ENCODE data around the gene FSTL3. TPM values are rescaled to one million over a fixed set of nuclear protein-coding genes. Genes with fewer than 3 reads are reported as not detected.
A peak's percentile ranks its signal among the peaks of the same experiment; 100 is the strongest.

Gene FSTL3
- total RNA-seq, 4 donors from 2014 or later = 4.4 to 43.3 (median 17.7) TPM

GRCh38 chr19:718251-718951 lies 42.2 kb downstream of the FSTL3 start:
- Histone ChIP-seq H3K4me1 (peaks cover 12 to 35% (median 15%) of the 10 kb centered on the region in 3 donors), H3K4me3 (peak overlapping the region in 2 of 4 donors; percentile 18 to 43), H3K27me3 (peaks cover 0 to 30% (median 1%) of the 10 kb centered on the region in 4 donors), H3K9me3 (peaks cover 0 to 9% (median 0%) of the 10 kb centered on the region in 3 donors), H3K36me3 (no peaks in the 10 kb centered on the region), H3K27ac (peak overlapping the region; percentile 14 to 87 (median 70))
- intact Hi-C loops (cut with DNase I) = no loop called here
- TF ChIP-seq POLR2A (IDR thresholded peaks at IDR 0.05) (no peak), CTCF (IDR thresholded peaks at IDR 0.05) (no peak)
- no peak for DNase-seq
- 66 to 82% methylated on average over 8 to 12 of the region's 23 CpGs for WGBS, 2 donors

GRCh38 chr19:718991-719512 lies 42.9 kb downstream of the FSTL3 start:
- H3K27ac ChIP-seq = peak overlapping the region; percentile 14 to 87 (median 70)
- H3K27me3 ChIP-seq = peaks cover 0 to 30% (median 1%) of the 10 kb centered on the region in 4 donors
- H3K9me3 ChIP-seq = peaks cover 0 to 9% (median 0%) of the 10 kb centered on the region in 3 donors
- WGBS, 2 donors = 33 to 40% methylated on average over 3 to 4 of the region's 54 CpGs
- intact Hi-C loops (cut with DNase I) = no loop called here
- TF ChIP-seq CTCF (IDR thresholded peaks at IDR 0.05) = no peak
- no peak for TF ChIP-seq POLR2A (IDR thresholded peaks at IDR 0.05)
- no peaks in the 10 kb centered on the region for H3K36me3 ChIP-seq
- peak overlapping the region in 2 of 4 donors; percentile 18 to 43 for H3K4me3 ChIP-seq
- DNase-seq = no peak
- peaks cover 12 to 35% (median 15%) of the 10 kb centered on the region in 3 donors for H3K4me1 ChIP-seq

- intact Hi-C loops (cut with DNase I) = no loop called here
- Histone ChIP-seq H3K27ac (peak overlapping the region in 3 of 4 donors; percentile 70 to 87 (median 70)), H3K4me1 (peaks cover 12 to 35% (median 15%) of the 10 kb centered on the region in 3 donors), H3K27me3 (peaks cover 0 to 30% (median 1%) of the 10 kb centered on the region in 4 donors), H3K4me3 (peak overlapping the region in 2 of 4 donors; percentile 18 to 43), H3K36me3 (no peaks in the 10 kb centered on the region), H3K9me3 (peaks cover 0 to 9% (median 0%) of the 10 kb centered on the region in 3 donors)
- TF ChIP-seq POLR2A (IDR thresholded peaks at IDR 0.05) (no peak), CTCF (IDR thresholded peaks at IDR 0.05) (no peak)
- no CpG with 5 or more reads among the region's 79 CpGs for WGBS, 2 donors
- DNase-seq = no peak
Measured at GRCh38 chr19:719636-720344, 43.6 kb downstream of the FSTL3 start.

GRCh38 chr19:720345-721160 lies 44.4 kb downstream of the FSTL3 start:
- Histone ChIP-seq H3K4me1 (peaks cover 12 to 35% (median 15%) of the 10 kb centered on the region in 3 donors), H3K9me3 (peaks cover 0 to 2% (median 0%) of the 10 kb centered on the region in 3 donors), H3K27ac (peak overlapping the region in 3 of 4 donors; percentile 45 to 87 (median 70)), H3K4me3 (peak overlapping the region in 2 of 4 donors; percentile 18 to 43), H3K27me3 (peaks cover 0 to 30% (median 1%) of the 10 kb centered on the region in 4 donors), H3K36me3 (no peaks in the 10 kb centered on the region)
- TF ChIP-seq CTCF (IDR thresholded peaks at IDR 0.05) (no peak), POLR2A (IDR thresholded peaks at IDR 0.05) (no peak)
- DNase-seq = no peak
- WGBS, 2 donors = 14% methylated on average over 1 of the region's 58 CpGs; no CpG with 5 or more reads in 1 of the 2 donors
- intact Hi-C loops (cut with DNase I) = no loop called here
